Stimulated activated naive B cell treated with anti-CD40 and anti-IgM and Interleukin-4, amounts not matched to agents 10 μg/mL and 1 μg/mL and 100 μg/mL, for 72 hours (primary cell): ENCODE measurements around the gene RAD51B.
A peak's percentile ranks its signal among the peaks of the same experiment; 100 is the strongest.

Experiments
- ATAC-seq, 2 donors: fragments of 150-1000 bp; cut with Tn5 transposase; replicated peaks; 2 replicates each; pipeline ENCODE4 v1.10.0; 2021; ENCODE audit warnings: moderate library complexity in 1 of 2
- DNase-seq: peaks from one replicate; pipeline ENCODE4 v3.0.0; 2021
- H3K27ac Mint-ChIP-seq: one replicate; pipeline ENCODE4 v1.8.0; 2022; ENCODE audit warnings: mild to moderate bottlenecking, mixed read lengths
- H3K27me3 Mint-ChIP-seq, 2 donors: one replicate each; pipeline ENCODE4 v1.8.0; 2022; ENCODE audit warnings: mixed read lengths in 2 of 2
- H3K36me3 Mint-ChIP-seq, 2 donors: one replicate each; pipeline ENCODE4 v1.8.0; 2022; ENCODE audit warnings: mixed read lengths in 2 of 2, mild to moderate bottlenecking in 1 of 2
- H3K4me1 Mint-ChIP-seq, 2 donors: one replicate each; pipeline ENCODE4 v1.8.0; 2022; ENCODE audit warnings: mixed read lengths in 2 of 2, mild to moderate bottlenecking in 1 of 2
- H3K4me3 Mint-ChIP-seq, 2 donors: one replicate each; pipeline ENCODE4 v1.8.0; 2022; ENCODE audit warnings: mild to moderate bottlenecking in 2 of 2, mixed read lengths in 2 of 2, moderate library complexity in 1 of 2
- H3K9me3 Mint-ChIP-seq, 2 donors: one replicate each; pipeline ENCODE4 v1.8.0; 2022; ENCODE audit warnings: mixed read lengths in 2 of 2, mild to moderate bottlenecking in 1 of 2

Gene RAD51B

GRCh38 chr14:67852926-67853604, 33.5 kb downstream of the RAD51B start:
- Mint-ChIP-seq H3K36me3 (peaks cover 7 to 25% of the 10 kb centered on the region in 2 donors), H3K9me3 (peaks cover 0 to 8% of the 10 kb centered on the region in 2 donors), H3K4me1 (peaks cover 28 to 45% of the 10 kb centered on the region in 2 donors), H3K27ac (peak overlapping the region; percentile 59), H3K27me3 (no peaks in the 10 kb centered on the region), H3K4me3 (peak overlapping the region; percentile 53 to 68)
- DNase-seq (no peak), ATAC-seq (peak; percentile 90 to 94)

GRCh38 chr14:67853715-67854114, 34.1 kb downstream of the RAD51B start:
- ATAC-seq: peak; percentile 79 to 81

GRCh38 chr14:67856827-67857226, 37.2 kb downstream of the RAD51B start:
- Mint-ChIP-seq H3K27me3 (no peaks in the 10 kb centered on the region), H3K4me3 (no peak overlapping the region), H3K27ac (no peak overlapping the region), H3K9me3 (no peaks in the 10 kb centered on the region), H3K4me1 (peaks cover 21 to 39% of the 10 kb centered on the region in 2 donors), H3K36me3 (peaks cover 7 to 8% of the 10 kb centered on the region in 2 donors)
- DNase-seq (no peak), ATAC-seq (no peak)

More at GRCh38 chr14:67853715-67854114, 34.1 kb downstream of the RAD51B start:
- H3K4me1 Mint-ChIP-seq: peaks cover 28 to 52% of the 10 kb centered on the region in 2 donors
- peaks cover 0 to 4% of the 10 kb centered on the region in 2 donors for H3K9me3 Mint-ChIP-seq
- H3K4me3 Mint-ChIP-seq: peak overlapping the region; percentile 53 to 68
- H3K36me3 Mint-ChIP-seq: peaks cover 6 to 24% of the 10 kb centered on the region in 2 donors
- H3K27ac Mint-ChIP-seq: peak overlapping the region; percentile 56
- DNase-seq: no peak
- H3K27me3 Mint-ChIP-seq: no peaks in the 10 kb centered on the region

GRCh38 chr14:67857778-67858350, 38.3 kb downstream of the RAD51B start:
- DNase-seq (no peak), ATAC-seq (no peak)
- Mint-ChIP-seq H3K27me3 (no peaks in the 10 kb centered on the region), H3K36me3 (peaks cover 7 to 8% of the 10 kb centered on the region in 2 donors), H3K9me3 (no peaks in the 10 kb centered on the region), H3K4me3 (no peak overlapping the region), H3K4me1 (peaks cover 15 to 28% of the 10 kb centered on the region in 2 donors), H3K27ac (no peak overlapping the region)

- H3K27me3 Mint-ChIP-seq: no peaks in the 10 kb centered on the region
- DNase-seq (no peak), ATAC-seq (peak in 1 of 2 donors; percentile 51)
- H3K27ac Mint-ChIP-seq: no peak overlapping the region
- H3K4me1 Mint-ChIP-seq: peaks cover 4 to 15% of the 10 kb centered on the region in 2 donors
- peaks cover 7 to 8% of the 10 kb centered on the region in 2 donors for H3K36me3 Mint-ChIP-seq
- H3K4me3 Mint-ChIP-seq: no peak overlapping the region
- no peaks in the 10 kb centered on the region for H3K9me3 Mint-ChIP-seq
These were observed 39.7 kb downstream of the RAD51B start for GRCh38 chr14:67859169-67859749.

- Mint-ChIP-seq H3K4me1 (peaks cover 4 to 13% of the 10 kb centered on the region in 2 donors), H3K9me3 (no peaks in the 10 kb centered on the region), H3K27ac (no peak overlapping the region), H3K4me3 (no peak overlapping the region), H3K27me3 (no peaks in the 10 kb centered on the region), H3K36me3 (peaks cover 22 to 25% of the 10 kb centered on the region in 2 donors)
- ATAC-seq (no peak), DNase-seq (no peak)
These were observed 43.6 kb downstream of the RAD51B start for GRCh38 chr14:67863223-67863622.

- no peak overlapping the region for H3K27ac Mint-ChIP-seq
- H3K9me3 Mint-ChIP-seq: no peaks in the 10 kb centered on the region
- no peak overlapping the region for H3K4me3 Mint-ChIP-seq
- no peaks in the 10 kb centered on the region for H3K4me1 Mint-ChIP-seq
- no peak for ATAC-seq
- H3K27me3 Mint-ChIP-seq: no peaks in the 10 kb centered on the region
- DNase-seq: no peak
- peaks cover 0 to 3% of the 10 kb centered on the region in 2 donors for H3K36me3 Mint-ChIP-seq
These were observed 55.8 kb downstream of the RAD51B start for GRCh38 chr14:67875175-67876006.

GRCh38 chr14:67879026-67879425, 59.4 kb downstream of the RAD51B start:
- no peak overlapping the region for H3K27ac Mint-ChIP-seq
- H3K4me1 Mint-ChIP-seq: peaks cover 6% of the 10 kb centered on the region in 2 donors
- no peak overlapping the region for H3K4me3 Mint-ChIP-seq
- H3K27me3 Mint-ChIP-seq: no peaks in the 10 kb centered on the region
- H3K36me3 Mint-ChIP-seq: peaks cover 0 to 3% of the 10 kb centered on the region in 2 donors
- no peaks in the 10 kb centered on the region for H3K9me3 Mint-ChIP-seq
- no peak for ATAC-seq
- no peak for DNase-seq

- DNase-seq: no peak
- Mint-ChIP-seq H3K4me1 (peaks cover 6 to 13% of the 10 kb centered on the region in 2 donors), H3K36me3 (peaks cover 0 to 3% of the 10 kb centered on the region in 2 donors), H3K27ac (no peak overlapping the region), H3K4me3 (no peak overlapping the region), H3K9me3 (no peaks in the 10 kb centered on the region), H3K27me3 (no peaks in the 10 kb centered on the region)
- peak; percentile 93 to 96 for ATAC-seq
These were observed 61.6 kb downstream of the RAD51B start for GRCh38 chr14:67881225-67881624.

GRCh38 chr14:67882986-67883555, 63.5 kb downstream of the RAD51B start:
- H3K27me3 Mint-ChIP-seq: no peaks in the 10 kb centered on the region
- ATAC-seq (no peak), DNase-seq (no peak)
- H3K9me3 Mint-ChIP-seq: no peaks in the 10 kb centered on the region
- H3K27ac Mint-ChIP-seq: no peak overlapping the region
- H3K36me3 Mint-ChIP-seq: peaks cover 0 to 7% of the 10 kb centered on the region in 2 donors
- no peak overlapping the region for H3K4me3 Mint-ChIP-seq
- peaks cover 6 to 13% of the 10 kb centered on the region in 2 donors for H3K4me1 Mint-ChIP-seq

- ATAC-seq (no peak), DNase-seq (no peak)
- H3K9me3 Mint-ChIP-seq: no peaks in the 10 kb centered on the region
- H3K4me3 Mint-ChIP-seq: no peak overlapping the region
- no peak overlapping the region for H3K27ac Mint-ChIP-seq
- no peaks in the 10 kb centered on the region for H3K27me3 Mint-ChIP-seq
- H3K36me3 Mint-ChIP-seq: peaks cover 0 to 9% of the 10 kb centered on the region in 2 donors
- peaks cover 6 to 13% of the 10 kb centered on the region in 2 donors for H3K4me1 Mint-ChIP-seq
These were observed 64.1 kb downstream of the RAD51B start for GRCh38 chr14:67883717-67884116.

GRCh38 chr14:67886191-67886590, 66.6 kb downstream of the RAD51B start:
- Mint-ChIP-seq H3K4me1 (peaks cover 5 to 12% of the 10 kb centered on the region in 2 donors), H3K27ac (no peak overlapping the region), H3K4me3 (no peak overlapping the region), H3K27me3 (no peaks in the 10 kb centered on the region), H3K36me3 (peaks cover 0 to 6% of the 10 kb centered on the region in 2 donors), H3K9me3 (no peaks in the 10 kb centered on the region)
- ATAC-seq (no peak), DNase-seq (no peak)

- DNase-seq (no peak), ATAC-seq (no peak)
- Mint-ChIP-seq H3K9me3 (no peaks in the 10 kb centered on the region), H3K4me3 (no peak overlapping the region), H3K27me3 (no peaks in the 10 kb centered on the region), H3K4me1 (peaks cover 1 to 7% of the 10 kb centered on the region in 2 donors), H3K27ac (no peak overlapping the region), H3K36me3 (peaks cover 0 to 6% of the 10 kb centered on the region in 2 donors)
These were observed 67.9 kb downstream of the RAD51B start for GRCh38 chr14:67887478-67887877.

GRCh38 chr14:67889455-67889854, 69.9 kb downstream of the RAD51B start:
- Mint-ChIP-seq H3K27me3 (no peaks in the 10 kb centered on the region), H3K4me3 (no peak overlapping the region), H3K36me3 (peaks cover 0 to 6% of the 10 kb centered on the region in 2 donors), H3K9me3 (no peaks in the 10 kb centered on the region), H3K27ac (no peak overlapping the region), H3K4me1 (peaks cover 0 to 4% of the 10 kb centered on the region in 2 donors)
- DNase-seq (no peak), ATAC-seq (no peak)
